ENCODE data around the gene KRTAP2-2. TPM values are rescaled to one million over a fixed set of nuclear protein-coding genes. Genes with fewer than 3 reads are reported as not detected.
"Not testable (repeated sequence)": the region's sequence is repeated elsewhere in the genome, so short reads cannot be mapped to it uniquely, and the experiment has no call there.

Gene KRTAP2-2
- polyA plus RNA-seq, 4 donors: not detected

DNA sequence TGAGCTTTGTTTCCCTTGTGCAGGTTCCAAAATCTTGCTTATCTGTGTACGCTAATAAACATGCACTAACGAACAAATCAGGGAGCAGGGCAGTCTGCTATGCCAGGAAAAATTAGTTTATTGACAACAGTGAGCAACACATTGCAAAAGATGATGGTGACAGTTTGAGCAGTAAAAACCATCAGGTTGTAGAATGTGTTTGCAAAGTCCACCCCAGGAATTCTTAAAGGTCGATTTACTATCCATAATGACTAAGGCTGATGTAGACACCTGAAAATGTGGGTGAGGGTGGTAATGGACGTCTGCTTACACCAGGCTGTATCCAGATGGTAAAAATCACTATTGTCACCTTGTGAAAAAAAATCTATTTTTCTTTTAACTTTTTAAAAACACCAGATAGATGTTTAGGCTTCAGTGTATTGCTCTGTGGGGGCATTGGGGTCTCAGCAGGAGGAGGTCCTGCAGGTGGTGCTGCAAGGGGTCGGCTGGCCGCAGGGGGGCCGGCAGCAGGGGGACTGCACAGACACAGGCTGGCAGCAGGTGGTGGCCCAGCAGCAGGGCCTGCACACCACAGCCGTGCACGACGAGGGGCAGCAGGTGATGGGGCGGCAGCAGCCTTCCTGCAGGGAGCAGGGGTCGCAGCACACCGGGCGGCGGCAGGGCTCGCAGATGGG is 10.1 kb upstream of the KRTAP2-2 start:
- not testable (repeated sequence) for DNase-seq (ENCODE audit: low read depth in 4 of 4, low spot score in 2 of 4)

DNA sequence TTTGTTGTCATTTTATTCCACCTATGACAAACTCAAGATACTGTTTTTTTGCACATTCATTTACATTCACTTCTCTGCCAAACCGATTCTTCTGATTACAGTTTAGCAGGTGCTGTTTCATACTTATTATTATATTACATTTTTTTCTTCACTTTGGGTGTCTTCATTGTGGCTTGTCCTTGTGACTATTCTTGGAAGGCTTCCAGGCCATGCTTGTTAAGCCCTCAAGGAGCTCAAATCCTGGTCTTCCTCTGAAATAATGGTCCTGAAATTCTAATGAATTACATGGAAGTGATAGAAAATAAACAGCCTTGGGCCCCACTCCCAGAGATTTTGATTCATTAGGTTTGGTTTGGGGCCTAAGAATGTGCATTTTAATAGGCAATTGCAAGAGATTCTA is 9.3 kb upstream of the KRTAP2-2 start:
- no peak for DNase-seq (ENCODE audit: low read depth in 4 of 4, low spot score in 2 of 4)

DNA sequence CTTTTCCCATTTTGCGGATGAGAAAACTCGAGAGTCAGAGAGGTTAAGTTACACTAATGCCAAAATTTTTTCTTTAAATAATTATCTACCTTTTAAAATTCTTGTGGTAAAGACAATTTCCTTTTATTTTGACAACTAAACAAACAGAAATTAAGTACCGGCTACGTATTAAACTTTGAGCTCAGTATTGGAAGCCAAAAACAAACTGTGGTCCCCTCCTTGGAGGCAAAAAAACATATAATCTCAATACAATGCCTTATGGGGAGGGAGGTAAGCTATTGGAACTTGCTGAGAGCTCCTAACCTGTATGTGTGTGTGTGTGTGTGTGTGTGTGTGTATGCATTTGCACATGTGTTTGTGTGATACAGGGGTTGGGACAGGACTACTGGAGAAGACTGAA is 8.4 kb upstream of the KRTAP2-2 start:
- DNase-seq (ENCODE audit: low read depth in 4 of 4, low spot score in 2 of 4): no peak

DNA sequence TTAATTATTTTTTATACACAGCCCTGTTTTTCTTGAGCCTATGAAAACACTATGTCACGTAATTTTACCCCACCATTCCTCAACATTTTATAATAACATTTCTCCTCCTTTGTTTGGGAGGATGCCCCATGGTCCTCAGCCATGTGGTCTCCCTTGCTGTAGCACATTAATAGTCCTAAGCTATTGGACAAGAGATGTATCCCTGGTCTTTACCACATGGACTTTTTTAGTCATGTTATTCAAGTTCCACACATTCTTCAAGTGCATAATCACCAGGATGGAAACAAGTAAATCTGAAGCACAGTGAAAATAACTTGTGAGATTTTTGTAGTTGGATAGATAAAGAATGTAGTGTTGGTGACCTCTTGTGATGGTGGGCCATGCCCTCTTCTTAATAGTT is 6.9 kb upstream of the KRTAP2-2 start:
- DNase-seq (ENCODE audit: low read depth in 4 of 4, low spot score in 2 of 4): no peak

DNA sequence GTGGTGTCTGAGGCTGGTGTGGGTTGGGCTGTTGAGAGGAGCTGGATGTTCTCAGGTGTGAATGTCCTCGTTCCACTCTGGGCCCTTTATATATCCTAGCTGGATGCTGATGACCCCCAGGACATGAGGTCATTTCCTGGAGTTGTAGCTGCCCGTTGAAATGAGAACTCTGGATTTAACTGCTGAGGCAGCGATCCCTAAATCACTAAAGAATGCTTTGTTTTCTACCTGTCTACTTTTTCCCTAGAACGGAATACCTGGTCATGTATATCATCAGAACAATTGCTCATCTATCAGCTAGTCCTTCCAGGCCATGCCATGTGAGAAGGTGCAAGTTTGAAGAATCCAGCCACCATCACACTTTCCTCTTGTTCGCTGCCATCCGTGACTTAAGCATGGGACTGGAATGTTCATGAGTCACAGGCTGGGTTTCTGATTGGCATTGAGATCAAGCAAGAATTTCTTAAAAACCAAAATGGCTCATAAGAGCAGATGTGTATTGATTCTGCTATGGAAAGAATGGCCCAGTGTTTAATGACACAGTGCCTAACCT is 5.1 kb upstream of the KRTAP2-2 start, which contains the start of gene KRTAP2-3:
Gene KRTAP2-3, minus strand, starts transcription at position 63 of the 553 bp plus-strand sequence. CDS start 64 bp downstream, outside the sequence.
- no peak for DNase-seq (ENCODE audit: low read depth in 4 of 4, low spot score in 2 of 4)

DNA sequence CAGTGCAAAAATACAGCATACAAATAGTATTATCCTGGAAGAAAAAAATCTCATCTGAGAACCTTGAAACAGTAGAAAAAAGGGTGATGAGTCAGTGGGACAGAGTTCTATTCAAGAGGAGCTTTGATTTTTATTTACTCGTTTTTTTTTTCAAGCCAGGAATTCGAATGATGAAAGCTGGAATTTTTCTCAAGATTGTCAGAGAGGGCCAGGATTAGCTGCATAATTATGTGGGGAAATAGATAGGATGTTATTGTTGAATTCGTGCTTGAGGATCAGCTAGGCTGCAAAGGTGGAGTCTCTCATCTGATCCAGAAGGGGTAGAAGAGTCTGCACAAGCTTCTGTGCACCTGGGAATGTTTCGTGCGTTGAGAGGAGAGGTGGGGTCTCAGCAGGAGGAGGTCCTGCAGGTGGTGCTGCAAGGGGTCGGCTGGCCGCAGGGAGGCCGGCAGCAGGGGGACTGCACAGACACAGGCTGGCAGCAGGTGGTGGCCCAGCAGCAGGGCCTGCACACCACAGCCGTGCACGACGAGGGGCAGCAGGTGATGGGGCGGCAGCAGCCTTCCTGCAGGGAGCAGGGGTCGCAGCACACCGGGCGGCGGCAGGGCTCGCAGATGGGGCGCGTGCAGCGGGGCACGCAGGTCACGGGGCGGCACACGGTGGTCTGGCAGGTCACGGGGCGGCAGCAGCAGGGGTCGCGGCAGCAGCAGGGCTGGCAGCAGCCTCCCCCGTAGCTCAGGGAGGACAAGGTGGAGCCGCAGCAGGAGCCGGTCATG is 4.4 kb upstream of the KRTAP2-2 start:
- not testable (repeated sequence) for DNase-seq (ENCODE audit: low read depth in 4 of 4, low spot score in 2 of 4)

DNA sequence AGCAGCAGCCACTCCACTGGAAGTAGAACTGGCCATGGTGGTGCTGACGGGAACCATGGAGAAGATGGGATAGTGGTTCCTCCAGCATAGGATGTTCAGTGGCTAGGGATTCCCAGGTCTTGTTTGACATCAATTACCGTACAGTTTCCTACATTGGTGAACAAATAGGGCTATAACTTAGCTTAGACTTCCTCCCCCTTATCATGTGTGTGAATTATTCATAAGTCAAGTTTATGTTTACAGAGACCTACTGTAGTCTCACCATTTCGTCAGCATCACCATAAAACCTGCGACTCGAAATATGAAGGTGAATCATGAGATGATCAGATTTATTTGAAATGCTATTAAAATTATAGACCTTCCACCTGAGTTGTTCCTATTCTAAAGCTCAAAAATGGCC is 3.7 kb upstream of the KRTAP2-2 start:
- DNase-seq (ENCODE audit: low read depth in 4 of 4, low spot score in 2 of 4): no peak

DNA sequence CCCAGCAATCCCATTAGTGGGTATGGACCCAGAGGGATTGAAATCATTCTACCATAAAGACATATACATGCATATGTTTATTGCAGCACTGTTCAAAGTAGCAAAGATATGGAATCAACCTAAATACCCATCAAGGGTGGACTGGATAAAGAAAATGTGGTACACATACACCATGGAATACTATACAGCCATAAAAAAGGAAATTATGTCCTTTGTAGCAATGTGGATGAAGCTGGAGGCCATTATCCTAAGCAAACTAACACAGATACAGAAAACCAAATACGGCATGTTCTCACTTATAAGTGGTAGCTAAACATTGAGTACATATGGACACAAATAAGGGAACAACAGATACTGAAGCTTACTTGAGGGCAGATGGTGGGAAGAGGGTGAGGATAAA is 2.5 kb upstream of the KRTAP2-2 start:
- no peak for DNase-seq (ENCODE audit: low read depth in 4 of 4, low spot score in 2 of 4)

DNA sequence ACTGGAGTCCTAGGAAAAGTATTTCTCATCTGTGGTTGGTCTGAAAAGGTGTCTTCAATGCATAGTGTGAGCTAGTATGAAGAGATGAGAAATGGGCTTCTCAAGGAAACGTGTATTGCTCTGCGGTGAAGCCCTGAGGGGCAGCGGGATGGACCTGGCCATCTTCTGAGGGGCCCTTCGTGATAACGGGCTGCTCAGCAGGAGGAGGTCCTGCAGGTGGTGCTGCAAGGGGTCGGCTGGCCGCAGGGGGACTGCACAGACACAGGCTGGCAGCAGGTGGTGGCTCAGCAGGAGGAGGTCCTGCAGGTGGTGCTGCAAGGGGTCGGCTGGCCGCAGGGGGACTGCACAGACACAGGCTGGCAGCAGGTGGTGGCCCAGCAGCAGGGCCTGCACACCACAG is 474 bp downstream of the KRTAP2-2 start:
- not testable (repeated sequence) for DNase-seq (ENCODE audit: low read depth in 4 of 4, low spot score in 2 of 4)

DNA sequence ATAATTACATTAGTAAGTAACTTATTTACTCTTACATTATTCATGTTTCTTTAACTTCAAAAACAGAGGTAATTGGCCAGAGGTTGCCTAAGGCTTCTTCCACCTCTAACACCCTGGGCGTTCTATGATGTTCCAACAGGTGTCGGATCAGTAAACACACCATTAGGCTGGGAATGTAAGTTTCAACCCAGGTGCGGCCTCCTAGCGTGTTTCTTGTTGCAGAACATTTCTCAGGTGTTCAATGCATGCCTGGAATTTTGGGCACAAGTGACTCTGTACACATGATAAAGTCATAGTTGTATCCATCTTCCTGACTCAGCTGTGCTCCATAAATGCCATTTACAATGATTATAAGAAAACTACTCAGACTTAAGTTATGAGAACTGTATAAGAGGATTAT is 1.0 kb downstream of the KRTAP2-2 start:
- peak in 2 of 4 donors; percentile 6 to 19 for DNase-seq (ENCODE audit: low read depth in 4 of 4, low spot score in 2 of 4)

DNA sequence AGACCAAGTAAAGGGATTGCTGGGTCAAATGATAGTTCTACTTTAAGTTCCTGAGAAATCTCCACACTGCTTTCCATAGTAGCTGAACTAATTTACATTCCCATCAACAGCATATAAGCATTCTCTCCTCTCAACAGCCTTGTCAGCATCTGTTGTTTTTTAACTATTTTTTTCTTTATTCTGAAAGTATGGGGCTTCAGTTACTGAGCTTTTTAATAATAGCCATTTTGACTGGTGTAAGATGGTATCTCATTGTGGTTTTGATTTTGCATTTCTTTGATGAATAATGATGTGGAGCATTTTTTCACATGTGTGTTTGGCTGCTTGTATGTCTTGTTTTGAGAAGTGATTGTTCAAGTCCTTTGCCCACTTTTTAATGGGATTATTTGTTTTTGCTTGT is 2.5 kb downstream of the KRTAP2-2 start:
- no peak for DNase-seq (ENCODE audit: low read depth in 4 of 4, low spot score in 2 of 4)

DNA sequence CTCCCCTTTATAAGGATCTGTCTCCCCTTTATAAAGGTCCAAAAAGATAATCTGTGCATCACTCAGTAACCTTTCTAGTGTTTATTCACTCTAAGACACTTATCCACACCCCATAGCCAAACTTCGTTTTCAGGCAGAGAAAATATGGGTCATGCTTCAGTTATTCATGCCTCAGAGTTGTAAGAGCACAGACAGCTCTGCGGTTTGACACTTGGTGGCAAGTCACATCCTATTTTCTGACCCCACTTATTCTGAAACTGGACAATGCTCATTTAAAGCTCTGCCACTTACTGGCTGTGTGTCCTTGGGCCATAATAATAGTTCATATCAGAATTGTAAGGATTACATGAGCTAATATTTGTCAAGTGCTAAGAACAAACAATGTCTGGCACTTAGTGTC is 5.9 kb downstream of the KRTAP2-2 start:
- no peak for DNase-seq (ENCODE audit: low read depth in 4 of 4, low spot score in 2 of 4)

DNA sequence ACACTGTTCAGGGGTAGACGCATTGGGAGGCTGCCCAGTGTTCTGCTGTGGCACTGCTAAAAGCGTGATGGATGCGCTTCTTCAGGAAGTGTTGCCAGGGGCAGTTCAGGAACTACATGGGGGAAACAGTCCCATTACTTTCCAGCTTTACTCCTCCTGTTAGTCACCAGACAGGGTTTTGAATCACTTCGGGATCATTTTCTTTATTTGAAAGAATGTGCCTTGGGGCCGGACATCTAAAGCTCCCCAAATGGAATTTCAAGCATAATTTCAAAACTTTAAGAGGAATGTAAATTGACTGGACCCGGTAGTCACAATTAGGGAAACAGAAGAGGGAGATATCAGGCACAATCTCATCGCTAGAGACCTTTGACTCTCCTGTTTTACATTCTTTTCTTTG is 6.6 kb downstream of the KRTAP2-2 start:
- no peak for DNase-seq (ENCODE audit: low read depth in 4 of 4, low spot score in 2 of 4)

DNA sequence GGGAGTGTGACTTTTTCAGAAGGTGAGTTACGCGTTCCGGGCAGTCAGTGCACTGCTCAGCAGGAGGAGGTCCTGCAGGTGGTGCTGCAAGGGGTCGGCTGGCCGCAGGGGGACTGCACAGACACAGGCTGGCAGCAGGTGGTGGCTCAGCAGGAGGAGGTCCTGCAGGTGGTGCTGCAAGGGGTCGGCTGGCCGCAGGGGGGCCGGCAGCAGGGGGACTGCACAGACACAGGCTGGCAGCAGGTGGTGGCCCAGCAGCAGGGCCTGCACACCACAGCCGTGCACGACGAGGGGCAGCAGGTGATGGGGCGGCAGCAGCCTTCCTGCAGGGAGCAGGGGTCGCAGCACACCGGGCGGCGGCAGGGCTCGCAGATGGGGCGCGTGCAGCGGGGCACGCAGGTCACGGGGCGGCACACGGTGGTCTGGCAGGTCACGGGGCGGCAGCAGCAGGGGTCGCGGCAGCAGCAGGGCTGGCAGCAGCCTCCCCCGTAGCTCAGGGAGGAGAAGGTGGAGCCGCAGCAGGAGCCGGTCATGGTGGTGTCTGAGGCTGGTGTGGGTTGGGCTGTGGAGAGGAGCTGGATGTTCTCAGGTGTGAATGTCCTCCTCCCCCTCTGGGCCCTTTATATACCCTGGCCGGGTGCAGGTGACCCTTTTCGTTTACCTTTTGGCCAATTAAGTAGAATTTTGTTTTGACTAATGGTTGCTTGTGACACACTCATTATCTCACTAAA is 8.1 kb downstream of the KRTAP2-2 start, which contains the start of gene KRTAP2-1:
Gene KRTAP2-1, minus strand, starts transcription at position 582 of the 731 bp plus-strand sequence. Its CDS starts 49 bp downstream, at position 533.
- not testable (repeated sequence) for DNase-seq (ENCODE audit: low read depth in 4 of 4, low spot score in 2 of 4)

DNA sequence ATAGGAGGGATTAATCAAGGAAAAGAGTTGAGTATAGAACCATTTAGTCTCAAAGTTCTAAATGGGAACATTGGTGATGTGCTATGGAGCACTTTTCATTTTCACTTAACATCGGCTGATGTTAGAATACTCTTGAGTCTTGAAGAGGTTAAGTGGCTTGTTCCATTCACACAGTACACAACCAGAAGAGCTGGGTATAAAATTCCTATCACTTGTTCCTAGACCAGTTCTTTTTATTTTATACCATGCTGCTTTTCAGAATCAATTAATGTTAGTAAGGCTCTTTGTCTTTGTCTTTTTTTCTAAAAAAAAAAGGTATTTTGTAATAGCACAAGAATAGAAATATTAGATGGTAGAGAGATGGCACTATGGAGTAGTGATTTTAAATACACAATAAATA is 12.1 kb downstream of the KRTAP2-2 start:
- no peak for DNase-seq (ENCODE audit: low read depth in 4 of 4, low spot score in 2 of 4)

DNA sequence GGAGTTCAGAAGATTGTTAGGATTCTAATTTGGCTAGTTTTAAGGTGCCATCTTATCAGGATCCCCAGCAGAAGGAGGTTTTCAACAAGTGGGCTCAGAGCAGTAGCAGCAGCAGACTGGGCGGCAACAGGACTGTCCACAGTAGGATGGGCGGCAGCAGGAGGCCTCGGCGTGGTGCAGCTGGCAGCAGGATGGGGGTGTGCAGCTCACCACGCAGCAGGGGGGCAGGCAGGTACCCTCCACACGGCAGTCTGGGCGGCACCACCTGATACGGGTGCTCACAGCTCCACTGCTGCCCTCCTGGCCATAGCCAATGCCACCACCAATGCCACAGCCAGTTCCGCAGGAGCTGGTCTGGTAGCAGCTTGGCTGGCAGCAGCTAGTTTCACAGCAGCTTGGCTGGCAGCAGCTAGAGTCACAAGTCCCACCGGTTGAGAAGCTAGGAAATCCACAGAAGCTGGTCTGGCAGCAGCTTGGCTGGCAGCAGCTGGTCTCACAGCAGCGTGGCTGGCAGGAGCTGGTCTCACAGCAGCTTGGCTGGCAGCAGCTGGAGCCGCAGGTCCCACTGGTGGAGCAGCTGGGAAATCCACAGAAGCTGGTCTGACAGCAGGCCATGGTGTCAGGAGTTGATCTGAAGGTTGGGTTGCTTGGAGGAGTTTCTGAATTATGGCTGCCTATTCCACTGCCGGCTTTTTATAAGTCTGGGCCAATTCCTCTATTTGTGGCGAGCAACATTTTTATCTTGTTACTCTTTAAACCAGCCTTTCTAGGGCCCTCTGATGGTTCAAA is 14.1 kb downstream of the KRTAP2-2 start, which contains the start of gene KRTAP1-1:
Gene KRTAP1-1, minus strand, starts transcription at position 668 of the 789 bp plus-strand sequence. Its CDS starts 53 bp downstream, at position 615.
- not testable (repeated sequence) for DNase-seq (ENCODE audit: low read depth in 4 of 4, low spot score in 2 of 4)

DNA sequence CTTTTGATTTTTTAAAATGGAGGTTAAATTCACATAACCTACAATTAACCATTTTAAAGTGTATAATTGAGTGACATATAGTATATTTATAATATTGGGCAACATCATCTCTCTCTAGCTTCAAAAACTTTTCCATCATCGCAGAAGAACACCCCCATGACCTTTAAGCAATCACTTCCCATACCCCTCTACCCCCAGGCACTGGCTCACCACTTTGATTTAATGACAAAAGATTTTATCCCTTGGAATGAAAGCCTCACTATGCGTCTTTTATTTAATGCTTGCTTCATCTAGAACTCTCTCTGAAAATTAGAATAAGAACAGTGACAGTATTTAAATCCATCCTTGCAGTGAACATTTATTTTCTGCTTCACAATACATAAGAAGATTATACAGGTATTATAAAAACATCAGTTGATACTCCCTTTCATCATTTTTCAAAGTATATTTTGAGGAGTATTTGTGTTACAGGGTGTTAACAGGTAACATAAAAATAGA is 17.1 kb downstream of the KRTAP2-2 start:
- no peak for DNase-seq (ENCODE audit: low read depth in 4 of 4, low spot score in 2 of 4)

DNA sequence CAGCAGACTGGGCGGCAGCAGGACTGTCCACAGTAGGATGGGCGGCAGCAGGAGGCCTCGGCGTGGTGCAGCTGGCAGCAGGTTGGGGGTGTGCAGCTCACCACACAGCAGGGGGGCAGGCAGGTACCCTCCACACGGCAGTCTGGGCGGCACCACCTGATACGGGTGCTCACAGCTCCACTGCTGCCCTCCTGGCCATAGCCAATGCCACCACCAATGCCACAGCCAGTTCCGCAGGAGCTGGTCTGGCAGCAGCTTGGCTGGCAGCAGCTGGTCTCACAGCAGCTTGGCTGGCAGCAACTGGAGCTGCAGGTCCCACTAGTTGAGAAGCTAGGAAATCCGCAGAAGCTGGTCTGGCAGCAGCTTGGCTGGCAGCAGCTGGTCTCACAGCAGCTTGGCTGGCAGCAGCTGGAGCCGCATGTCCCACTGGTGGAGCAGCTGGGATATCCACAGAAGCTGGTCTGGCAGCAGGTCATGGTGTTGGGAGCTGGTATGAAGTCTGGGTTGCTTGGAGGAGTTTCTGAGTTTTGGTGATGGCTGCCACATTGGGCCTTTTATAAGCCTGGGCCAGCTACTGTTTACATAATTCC is 20.6 kb downstream of the KRTAP2-2 start, which contains the start of gene KRTAP1-3:
Gene KRTAP1-3, minus strand, starts transcription at position 529 of the 590 bp plus-strand sequence. Its CDS starts 53 bp downstream, at position 476.
- not testable (repeated sequence) for DNase-seq (ENCODE audit: low read depth in 4 of 4, low spot score in 2 of 4)

DNA sequence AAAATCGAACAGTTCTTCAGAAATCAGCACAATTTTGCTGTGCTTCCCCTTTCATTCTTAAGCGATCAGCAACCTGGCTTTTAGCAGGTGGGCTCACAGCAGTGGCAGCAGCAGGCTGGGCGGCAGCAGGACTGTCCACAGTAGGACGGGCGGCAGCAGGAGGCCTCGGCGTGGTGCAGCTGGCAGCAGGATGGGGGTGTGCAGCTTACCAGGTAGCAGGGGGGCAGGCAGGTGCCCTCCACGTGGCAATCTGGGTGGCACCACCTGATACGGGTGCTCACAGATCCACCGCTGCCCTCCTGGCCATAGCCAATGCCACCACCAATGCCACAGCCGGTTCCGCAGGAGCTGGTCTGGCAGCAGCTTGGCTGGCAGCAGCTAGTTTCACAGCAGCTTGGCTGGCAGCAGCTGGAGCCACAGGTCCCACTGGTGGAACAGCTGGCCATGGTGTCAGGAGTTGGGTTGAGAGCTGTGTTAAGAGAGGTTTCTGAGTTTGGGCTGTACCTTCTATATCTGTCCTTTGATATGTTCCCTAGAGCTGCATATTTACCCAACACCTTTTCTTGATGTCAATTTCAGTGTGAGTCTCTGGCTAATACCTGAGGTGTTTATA is 25.3 kb downstream of the KRTAP2-2 start, which contains the start of gene KRTAP1-4:
Gene KRTAP1-4, minus strand, starts transcription at position 563 of the 613 bp plus-strand sequence. Its CDS starts 117 bp downstream, at position 446.
- no peak for DNase-seq (ENCODE audit: low read depth in 4 of 4, low spot score in 2 of 4)
